Forelimb muscle (tissue), 1 donor: Measurements from ENCODE around the gene SMIM45.
A peak's percentile ranks its signal among the peaks of the same experiment; 100 is the strongest.

Experiments used
- DNase-seq: peaks from one replicate; pipeline ENCODE4 v3.0.0-alpha.2; 2013; ENCODE audit warnings: low read depth

Gene SMIM45

GRCh38 chr22:41969110-41969646, 17.2 kb downstream of the SMIM45 start, which contains the start of gene SEPTIN3:
Gene SEPTIN3 (plus strand): TSS chr22:41969443. CDS start chr22:41971493, 2,050 bp downstream.
- DNase-seq, result no peak

DNA sequence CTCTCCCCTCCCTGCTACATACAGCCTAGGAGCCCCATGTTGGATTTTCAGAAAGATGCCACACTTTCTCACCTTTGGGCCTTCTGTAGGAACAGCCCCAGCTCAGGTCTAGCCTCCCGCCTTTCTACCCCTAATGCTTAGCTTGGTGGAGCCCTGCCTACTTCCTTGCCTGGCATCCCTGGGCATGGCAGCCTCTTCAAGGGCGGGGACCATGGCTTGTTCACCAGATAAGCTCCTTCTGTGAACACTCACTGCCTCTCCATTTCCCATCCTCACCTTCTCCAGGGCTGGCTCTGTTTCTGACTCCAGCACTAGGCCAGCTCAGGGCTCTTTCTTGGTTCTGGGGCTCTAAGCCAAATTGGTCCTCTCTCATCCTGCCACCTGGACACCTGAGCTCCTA, 18.7 kb downstream of the SMIM45 start:
- no peak for DNase-seq

DNA sequence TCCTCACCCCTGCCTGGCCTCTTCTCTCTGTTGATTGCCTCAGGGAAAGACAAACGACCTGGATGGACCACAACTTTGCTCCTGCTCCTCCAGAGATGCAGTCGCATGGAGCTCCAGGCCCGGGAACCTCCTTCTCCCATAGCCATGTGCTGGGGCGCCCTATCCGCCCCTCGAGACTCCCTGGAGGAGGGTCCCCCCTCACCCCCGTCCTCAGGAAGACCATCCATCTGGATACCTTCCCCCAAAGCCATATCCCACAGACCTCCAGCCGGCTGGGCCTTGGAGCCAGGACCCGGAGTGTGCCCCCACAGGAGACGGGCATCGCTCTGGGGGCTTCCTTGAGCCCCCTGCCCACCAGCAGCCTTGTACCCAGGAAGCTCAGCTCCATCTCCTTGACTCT, 19.5 kb downstream of the SMIM45 start:
- DNase-seq, result no peak

DNA sequence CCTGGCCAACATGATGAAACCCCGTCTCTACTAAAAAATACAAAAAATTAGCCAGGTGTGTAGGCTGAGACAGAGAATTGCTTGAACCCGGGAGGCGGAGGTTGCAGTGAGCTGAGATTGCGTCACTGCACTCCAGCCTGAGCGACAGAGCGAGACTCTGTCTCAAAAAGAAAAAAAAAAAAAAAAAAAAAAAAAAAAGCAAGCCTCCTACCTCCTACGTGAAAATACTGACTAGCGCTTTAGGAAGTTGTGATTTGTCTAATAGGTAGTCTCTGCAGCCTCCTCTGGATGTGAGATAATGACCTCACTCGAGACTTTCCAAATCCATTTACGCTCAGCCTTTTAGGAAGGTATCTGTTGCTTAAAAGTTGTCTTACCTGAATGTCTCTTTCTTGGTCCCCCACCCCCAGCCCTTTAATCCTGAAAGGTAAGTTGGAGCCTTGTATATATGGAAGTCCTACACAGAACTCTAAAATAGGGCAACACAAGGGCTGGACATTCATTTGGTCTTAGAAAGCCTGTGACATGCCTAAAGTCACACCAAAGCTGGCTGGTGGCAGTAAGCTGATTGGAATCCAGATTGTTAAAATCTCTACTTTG, 22.8 kb downstream of the SMIM45 start:
- DNase-seq, result no peak

GRCh38 chr22:41975299-41976069, 23.5 kb downstream of the SMIM45 start:
- no peak for DNase-seq

DNA sequence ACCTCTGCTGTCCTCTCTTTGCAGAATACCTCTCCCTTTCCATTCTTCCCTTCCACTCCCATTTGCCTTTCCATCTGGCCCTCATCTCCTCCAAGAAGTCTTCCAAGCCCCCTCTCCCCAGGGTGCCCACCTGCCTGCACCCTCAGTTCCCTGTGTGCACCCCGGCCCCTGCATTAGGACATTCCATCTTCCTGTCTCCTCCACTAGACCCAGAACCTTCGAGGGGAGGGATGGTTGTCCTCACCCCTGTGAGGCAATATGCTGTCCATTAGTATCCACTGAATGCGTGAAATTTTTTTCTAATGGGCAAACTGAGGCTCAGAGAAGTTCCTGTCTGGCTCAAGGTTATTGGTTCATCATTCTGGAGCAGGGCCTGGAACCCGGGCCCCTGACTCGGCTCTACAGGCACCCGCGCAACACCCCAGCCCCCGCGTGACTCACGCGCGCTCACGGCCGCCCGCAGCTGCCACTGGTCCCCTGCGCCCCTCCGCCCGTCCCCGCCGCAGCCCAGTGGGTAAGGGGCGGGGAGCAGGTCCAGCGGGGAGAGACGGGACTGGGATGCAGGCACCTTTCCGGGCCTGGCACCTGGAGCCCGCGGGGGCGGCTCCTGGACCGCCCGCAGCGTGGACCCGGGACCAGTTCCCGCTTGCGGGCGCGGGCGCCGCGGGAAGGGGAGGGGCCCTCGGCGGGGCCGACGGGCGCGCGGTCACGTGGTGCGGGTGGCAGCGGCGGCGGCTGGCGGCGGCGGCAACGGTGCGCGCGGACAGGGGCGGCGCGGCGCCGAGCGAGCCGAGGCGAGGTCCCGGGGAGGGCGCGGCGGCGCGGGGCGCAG, 24.3 kb downstream of the SMIM45 start:
- no peak for DNase-seq

DNA sequence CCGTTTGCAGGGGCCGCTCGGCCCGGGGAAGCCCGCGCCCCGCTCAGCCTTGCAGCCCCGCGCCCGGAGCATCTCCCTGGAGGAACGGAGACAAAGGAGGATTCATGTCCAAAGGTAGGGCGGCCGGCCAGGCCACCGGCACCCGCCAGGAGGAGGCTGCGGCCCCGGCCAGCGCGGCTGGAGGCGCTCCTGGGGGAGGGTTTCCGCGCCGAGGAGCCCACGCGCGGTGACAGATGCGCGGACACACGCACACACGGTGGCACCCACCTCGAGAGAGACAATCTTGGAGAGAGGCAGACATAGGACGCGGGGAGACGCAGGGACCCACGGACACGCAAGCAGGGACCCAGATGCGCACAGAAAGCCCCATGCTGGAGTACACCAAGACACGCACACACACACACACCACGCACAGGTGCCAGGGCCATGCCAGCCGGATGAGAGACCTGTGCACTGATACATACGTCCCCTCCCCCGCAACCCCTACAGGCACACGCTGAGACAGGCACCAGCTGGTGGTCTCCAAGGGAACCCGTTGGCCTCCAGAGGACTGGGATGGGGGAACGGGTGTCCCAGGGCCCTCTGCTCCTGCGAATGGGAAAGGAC, 25.1 kb downstream of the SMIM45 start:
- no peak for DNase-seq

- no peak for DNase-seq
Observed at GRCh38 chr22:41978732-41979131, 26.8 kb downstream of the SMIM45 start.

- no peak for DNase-seq
Observed at GRCh38 chr22:41979423-41980250, 27.7 kb downstream of the SMIM45 start.

DNA sequence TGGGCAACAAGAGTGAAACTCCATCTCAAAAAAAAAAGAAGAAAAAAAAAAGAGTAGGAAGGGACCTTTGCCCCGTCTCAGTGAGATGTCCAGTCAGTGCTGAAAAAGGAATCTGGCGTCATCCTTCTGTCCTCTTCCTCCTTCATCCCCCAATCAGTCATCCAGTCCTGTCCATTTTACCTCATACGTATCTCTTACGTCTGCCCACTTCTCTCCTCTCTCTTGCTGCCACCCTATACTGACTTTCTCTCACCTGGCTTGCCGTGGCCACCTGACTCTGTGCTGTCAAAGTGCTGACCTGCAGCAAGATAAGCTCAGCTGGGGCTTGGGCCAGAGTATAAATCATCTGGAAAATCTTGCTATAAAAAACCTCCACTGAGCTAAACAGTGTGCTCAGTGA, 30.9 kb downstream of the SMIM45 start:
- no peak for DNase-seq

DNA sequence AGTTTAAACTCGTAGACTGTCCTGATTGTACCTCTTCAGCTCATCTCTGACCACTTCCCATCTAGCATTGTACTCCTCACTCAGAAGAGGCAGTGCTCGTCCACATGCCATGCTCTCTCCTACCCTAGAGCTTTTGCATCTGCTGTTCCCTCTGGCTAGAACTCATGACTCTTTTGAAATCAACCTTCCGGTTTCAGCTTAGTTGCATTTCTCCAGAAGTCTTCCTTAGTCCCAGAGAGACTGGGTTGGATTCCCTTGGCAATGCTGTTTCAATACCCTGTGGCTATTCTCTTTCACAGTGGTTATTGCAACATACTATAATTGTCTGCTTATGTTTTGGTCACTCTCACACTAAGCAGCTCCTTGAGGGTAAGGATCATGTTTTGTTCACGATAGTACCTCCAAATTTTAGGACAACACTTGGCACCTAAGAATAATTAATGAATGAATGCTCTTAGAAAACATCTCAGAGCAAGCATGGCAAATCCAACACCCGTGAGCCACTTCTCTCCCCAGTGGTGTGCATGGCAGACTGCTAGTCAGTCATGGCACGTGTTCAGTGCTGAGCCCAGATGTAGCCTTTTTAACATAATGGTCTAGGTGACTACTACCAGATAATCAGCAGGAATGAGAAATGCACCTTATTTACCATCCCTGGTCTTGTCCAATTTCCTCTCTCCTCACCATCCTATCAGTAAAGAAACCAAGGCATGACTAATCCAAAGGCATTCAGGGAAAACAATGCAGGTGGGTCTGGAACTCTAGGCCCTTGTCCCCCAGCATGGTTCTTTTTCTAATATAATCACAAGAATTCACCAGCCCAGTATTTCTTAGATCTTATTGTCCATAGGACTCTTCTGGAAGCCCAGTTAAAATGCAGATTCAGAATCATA, 31.8 kb downstream of the SMIM45 start:
- no peak for DNase-seq

DNA sequence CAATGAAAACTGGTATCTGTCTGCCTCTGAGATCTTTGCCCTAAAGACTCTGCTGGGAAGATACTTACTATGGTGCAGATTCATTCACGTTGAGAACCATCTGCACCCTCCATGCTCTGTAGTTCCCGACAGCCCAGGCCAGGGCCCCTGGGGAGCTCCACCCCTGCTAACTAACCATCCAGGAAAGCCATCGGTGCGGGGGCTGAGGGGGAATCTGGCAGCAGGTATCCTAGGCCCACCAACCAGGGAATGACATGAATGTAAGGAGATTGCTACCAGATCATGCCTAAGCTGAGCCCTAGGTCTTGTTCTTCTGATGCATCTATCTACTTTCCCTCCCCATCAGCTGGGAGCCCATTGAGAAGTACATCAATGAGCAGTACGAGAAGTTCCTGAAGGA, 35.3 kb downstream of the SMIM45 start:
- DNase-seq, result no peak

- no peak for DNase-seq
Observed at GRCh38 chr22:41989246-41989645, 37.3 kb downstream of the SMIM45 start.

DNA sequence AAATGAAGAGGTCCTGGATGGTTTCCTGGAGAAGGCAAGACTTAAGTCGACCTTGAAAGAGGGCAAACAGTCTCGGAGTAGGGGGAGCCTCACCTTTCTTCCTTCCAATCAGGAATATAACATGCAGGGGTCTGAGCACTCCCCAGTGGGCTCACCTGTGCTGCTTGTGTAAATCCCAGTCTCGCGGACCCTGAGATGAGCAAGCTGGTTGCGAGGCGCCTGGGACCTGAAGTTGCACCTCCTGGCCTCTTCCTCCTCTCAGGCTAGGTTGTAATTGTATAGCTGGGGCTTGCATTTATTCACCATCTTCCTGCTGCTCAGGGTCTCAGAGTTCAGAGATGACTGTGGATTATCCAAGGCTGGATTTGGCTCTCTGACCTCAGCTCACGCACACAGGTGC, 39.2 kb downstream of the SMIM45 start:
- no peak for DNase-seq

- DNase-seq, result no peak
Observed at GRCh38 chr22:41992496-41992895, 40.5 kb downstream of the SMIM45 start.

GRCh38 chr22:41995211-41995610, 43.3 kb downstream of the SMIM45 start:
- no peak for DNase-seq

DNA sequence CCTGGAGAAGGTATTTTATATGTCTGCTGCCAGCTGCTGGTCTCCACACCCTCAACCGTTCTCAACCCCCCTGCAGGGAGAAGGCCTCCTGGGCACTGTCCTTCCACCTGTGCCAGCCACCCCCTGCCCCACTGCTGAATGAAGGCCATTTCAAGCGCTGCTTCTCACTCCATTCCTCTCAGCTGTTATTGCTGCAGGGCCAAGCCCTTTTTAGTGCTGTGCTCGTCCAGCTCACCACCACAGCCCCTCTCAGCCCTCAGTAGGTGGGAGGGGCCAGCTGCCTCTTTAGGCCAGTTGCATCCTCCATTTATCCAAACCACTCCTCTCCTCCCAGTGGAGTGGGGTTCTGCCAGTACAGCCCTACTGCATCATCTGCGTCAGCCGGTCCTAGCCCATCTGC, 44.9 kb downstream of the SMIM45 start:
- no peak for DNase-seq

- DNase-seq, result peak; percentile 16
Observed at GRCh38 chr22:41998361-41999261, 46.7 kb downstream of the SMIM45 start, which contains the start of gene WBP2NL. Gene WBP2NL (plus strand): TSS chr22:41998788. CDS start chr22:41998819, 31 bp downstream.

- DNase-seq, result no peak
Observed at GRCh38 chr22:42000466-42000865, 48.5 kb downstream of the SMIM45 start.
